Measurements from ENCODE around the gene ILK. TPM values are rescaled to one million over a fixed set of nuclear protein-coding genes. Genes with fewer than 3 reads are reported as not detected.

Gene ILK
- total RNA-seq, 1 donor from 2014 or later: 229 TPM

DNA sequence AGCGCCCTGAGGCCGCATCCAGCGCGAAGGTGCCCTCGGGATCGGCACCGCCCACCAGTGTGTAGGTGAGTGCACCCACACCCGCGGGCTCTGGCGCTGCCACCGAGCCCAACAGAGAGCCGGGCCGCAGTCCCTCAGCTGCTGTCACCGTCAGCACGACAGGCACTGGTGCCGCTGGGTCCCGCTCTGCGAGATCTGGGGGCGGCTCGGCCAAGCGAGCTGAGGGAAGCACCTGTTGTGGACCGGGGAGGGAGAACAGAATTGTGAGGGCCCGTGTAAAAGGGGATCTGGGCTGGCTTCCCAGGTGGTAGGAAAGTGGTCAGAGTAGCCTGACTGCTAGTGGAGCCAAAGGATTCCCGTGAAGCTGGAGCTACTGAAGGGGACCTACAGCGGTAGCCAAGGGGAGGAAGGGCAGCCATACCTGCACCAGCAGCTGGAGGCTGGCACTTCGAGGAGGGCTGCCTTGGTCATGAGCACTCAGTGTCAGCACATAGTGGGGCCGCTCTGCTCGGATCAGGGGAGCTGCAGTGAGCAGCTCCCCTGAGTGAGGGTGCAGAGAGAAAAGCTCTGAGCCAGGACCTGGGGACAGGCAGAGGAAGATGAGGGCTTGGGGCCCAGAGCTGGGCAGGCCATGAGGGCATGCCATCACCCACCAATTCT, 27.2 kb downstream of the ILK start:
- intact Hi-C loops (cut with DNase I): no loop called here
- peak; percentile 71 for DNase-seq (ENCODE audit: low spot score)

GRCh38 chr11:6631361-6631890, 27.9 kb downstream of the ILK start:
- DNase-seq (ENCODE audit: low spot score): peak; percentile 50
- intact Hi-C loops (cut with DNase I): no loop called here

DNA sequence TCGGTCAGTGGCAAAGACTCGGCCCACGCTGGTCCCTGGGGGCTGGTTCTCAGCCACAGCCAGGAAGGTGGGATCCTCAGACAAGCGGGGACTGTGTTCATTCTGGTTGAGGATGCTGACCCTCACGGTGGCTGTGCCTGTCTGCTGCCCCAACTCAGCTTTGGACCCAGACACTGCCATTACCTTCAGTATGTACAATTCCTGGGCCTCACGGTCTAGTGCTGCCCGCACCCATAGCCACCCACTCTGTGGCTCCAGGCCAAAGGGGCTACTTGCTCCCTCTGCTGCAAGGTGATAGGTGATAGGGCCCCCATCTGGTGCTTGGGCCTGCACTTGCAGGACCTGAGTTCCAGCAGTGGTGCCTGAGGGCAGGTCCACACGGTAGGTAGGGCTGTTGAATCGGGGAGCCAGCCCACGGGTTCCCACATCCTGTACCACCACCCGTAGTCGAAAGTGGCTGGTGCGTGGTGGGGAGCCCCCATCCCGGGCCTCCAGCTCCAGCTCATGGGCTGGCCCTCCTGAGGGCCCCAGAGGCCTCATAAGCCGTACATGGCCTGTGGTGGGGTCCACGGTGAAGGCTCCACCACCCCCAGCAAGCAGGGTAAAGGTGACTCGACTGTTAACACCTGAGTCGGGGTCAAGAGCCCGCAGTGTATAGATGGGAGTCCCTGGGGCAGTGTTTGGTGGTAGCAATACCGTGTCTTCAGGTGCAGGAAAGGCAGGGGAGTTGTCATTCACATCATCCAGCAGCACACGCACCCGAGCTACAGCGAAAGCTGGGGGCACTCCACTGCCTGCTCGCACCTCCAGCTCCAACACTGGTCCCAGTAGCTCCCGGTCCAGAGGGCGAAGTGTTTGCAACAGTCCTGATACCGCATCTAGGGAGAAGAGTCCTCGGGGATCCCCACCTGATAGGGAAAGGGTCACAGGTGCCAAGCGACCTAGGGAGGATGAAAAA, 28.8 kb downstream of the ILK start:
- intact Hi-C loops (cut with DNase I): no loop called here
- peak; percentile 43 for DNase-seq (ENCODE audit: low spot score)

DNA sequence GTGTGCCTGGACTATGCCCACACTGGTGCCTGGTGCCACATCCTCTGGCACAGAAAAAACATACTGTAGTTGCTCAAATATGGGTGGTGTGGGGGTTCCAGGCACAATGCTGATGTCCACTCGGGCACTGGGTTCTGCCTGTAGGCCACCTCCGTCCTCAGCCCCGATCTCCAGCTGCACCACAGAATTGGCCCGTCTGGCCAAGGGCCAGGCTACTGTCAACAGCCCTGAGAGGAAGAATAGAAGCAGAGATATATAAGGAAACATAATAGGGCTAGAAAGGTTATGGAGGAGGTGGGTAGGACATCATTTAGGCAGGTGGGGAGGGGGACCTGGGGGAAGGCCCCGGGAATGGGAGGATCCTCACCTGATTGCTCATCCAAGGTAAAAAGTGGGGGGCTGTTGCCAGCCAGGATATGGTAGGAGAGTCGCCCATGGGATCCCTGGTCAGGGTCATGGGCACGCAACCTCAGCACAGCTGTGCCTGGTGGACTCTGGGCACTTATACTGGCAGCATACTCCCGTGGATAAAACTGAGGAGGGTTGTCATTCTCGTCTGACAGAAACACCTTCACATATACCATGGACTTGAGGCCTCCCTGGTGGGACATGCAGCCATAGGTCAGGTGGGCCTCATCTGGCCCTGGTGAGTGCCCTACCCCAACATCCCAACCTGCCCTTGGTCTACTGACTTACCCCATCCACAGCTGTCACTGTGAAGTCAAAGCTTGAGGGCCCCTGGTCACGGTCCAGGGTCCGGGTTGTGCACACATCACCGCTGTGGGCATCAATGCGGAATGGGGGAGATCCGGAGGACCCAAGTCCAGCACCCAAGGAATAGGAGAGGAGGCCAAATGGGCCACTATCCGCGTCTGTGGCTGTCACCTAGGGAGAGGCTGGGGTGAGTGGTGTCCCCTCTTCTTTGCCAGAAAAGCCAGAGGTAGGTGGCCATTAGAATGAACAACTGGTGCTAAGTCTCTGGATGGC, 30.1 kb downstream of the ILK start:
- DNase-seq (ENCODE audit: low spot score): peak; percentile 83
- intact Hi-C loops (cut with DNase I): no loop called here

GRCh38 chr11:6634534-6634933, 31.0 kb downstream of the ILK start:
- intact Hi-C loops (cut with DNase I): no loop called here
- DNase-seq (ENCODE audit: low spot score): no peak

- DNase-seq (ENCODE audit: low spot score): peak; percentile 82
- intact Hi-C loops (cut with DNase I): no loop called here
Observed at GRCh38 chr11:6635082-6635932, 31.7 kb downstream of the ILK start.

- intact Hi-C loops (cut with DNase I): no loop called here
Observed at GRCh38 chr11:6636480-6636879, 32.9 kb downstream of the ILK start.

GRCh38 chr11:6637871-6638270, 34.3 kb downstream of the ILK start:
- intact Hi-C loops (cut with DNase I): no loop called here
- peak; percentile 80 for DNase-seq (ENCODE audit: low spot score)

More at GRCh38 chr11:6636480-6636879, 32.9 kb downstream of the ILK start:
- DNase-seq (ENCODE audit: low spot score): peak; percentile 35

GRCh38 chr11:6638429-6638828, 34.9 kb downstream of the ILK start:
- no peak for DNase-seq (ENCODE audit: low spot score)
- intact Hi-C loops (cut with DNase I): no loop called here

DNA sequence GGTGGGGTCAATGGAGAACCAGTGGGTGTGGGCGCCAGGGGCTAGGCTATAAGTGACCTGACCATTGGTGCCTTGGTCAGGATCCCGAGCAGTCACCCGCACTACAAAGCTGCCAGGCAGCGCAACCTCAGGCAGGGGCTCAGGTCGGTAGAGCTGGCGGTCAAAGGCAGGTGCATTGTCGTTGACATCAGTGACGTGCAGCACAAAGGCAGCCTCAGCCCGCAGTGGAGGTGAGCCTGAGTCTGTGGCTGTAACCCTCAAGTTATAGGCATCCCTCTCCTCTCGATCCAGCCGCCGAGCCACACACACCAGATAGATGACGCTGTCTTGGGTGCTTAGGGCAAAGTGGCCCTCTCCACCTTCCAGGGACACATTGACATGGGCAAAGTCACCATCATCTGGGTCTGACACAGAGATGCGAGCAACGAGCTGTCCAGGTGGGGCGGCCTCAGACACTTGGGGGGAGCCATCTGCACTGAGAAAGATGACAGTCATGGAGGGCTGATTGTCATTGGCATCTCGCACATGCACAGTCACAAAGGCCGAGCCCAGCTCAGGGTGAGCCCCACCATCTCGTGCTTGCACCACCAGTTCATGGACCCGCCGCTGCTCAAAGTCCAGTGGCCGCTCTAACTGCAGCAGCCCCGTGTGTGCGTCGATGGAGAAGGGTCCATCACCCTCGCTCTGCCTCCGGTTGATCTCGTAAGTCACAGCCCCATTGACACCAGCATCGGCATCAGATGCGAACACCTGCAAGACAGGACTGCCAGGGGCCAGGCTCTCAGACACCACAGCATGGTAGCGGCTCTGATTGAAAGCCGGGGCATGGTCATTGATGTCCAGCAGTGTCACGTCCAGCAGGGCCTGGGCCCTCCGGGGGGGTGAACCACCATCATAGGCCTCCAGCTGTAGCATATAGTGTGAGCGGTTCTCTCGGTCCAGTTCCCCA, 36.7 kb downstream of the ILK start:
- DNase-seq (ENCODE audit: low spot score): no peak

GRCh38 chr11:6640985-6641701, 37.6 kb downstream of the ILK start:
- DNase-seq (ENCODE audit: low spot score): no peak
- intact Hi-C loops (cut with DNase I): no loop called here

More for the DNA sequence above, 36.7 kb downstream of the ILK start:
- intact Hi-C loops (cut with DNase I): no loop called here

DNA sequence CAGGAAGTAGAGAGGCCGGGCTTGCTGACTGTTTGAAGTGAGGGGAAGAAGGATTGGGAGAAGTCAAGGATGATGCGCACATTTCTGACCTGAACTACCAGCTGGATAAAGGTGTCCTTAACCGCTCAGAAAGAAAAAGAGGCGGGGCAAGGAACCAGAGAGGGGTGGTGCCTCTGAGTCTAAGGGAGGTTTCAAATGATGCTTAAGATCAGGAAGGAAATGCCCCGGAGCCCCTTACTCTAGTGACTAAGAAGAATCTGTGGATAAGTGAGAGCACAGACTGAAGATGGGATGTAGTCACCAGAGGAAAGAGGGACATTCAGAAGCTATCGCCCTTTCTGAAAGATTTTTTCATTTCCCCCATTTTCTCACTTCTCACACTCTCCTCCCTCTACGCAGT, 39.4 kb downstream of the ILK start:
- no peak for DNase-seq (ENCODE audit: low spot score)

DNA sequence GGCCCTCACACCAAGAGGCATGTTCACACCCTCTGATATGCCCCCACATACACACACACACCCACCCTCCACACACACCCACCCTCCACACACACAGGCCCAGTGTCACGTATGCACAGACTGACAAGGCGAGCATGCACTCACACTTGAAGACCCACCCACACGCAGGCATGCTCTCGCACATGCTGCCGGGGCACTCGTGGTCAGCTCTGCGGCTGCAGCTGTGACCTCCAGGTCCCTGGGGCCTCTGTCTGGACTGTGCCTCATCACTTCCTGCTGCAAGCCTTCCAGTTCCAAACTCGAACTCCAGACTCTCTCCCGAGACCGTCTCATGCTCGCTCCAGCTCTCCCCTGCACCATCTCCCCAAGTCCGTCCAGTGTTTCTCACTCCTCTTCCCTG, 42.5 kb downstream of the ILK start:
- peak; percentile 58 for DNase-seq (ENCODE audit: low spot score)
- intact Hi-C loops (cut with DNase I): no loop called here

More for the DNA sequence above, 39.4 kb downstream of the ILK start:
- intact Hi-C loops (cut with DNase I): no loop called here

- intact Hi-C loops (cut with DNase I): no loop called here
- no peak for DNase-seq (ENCODE audit: low spot score)
Observed at GRCh38 chr11:6646576-6646917, 43.0 kb downstream of the ILK start.

DNA sequence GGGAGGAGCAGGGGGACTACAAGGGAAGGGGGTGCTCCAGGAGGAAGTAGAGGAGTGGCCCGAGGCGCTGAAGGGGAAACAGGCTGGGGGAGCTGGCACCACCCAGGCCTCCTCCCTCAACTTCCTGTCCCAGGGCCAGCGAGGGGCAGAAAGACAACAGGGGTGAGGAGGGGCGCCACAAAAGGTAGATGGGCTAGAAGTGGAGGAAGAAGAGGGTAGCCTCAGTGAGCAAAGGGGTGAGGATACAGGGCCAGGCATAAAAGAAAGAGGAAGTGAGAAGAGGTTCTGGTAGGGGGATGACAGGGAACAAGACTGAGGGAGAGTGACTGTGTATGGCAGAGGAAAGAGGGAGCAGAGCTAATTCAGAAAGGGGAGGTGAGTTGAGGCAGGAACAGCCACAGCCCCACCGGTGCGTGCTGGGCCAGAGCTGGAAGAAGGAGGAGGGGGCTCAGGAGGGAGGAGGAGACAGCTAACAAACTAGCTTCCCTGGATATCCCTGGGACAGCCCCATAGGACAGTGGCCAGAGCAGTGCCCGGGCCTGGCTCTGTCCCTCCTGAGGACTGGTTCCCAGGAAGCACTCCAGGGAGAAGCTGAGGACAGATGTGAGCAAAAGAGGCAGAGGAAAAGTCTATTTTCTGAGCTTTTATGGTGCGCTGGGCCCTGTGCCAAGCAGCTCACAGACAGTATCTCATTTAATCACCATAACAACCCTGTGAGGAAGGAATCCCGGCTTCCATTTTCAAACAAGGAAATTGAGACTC, 43.5 kb downstream of the ILK start:
- peak; percentile 72 for DNase-seq (ENCODE audit: low spot score)
- intact Hi-C loops (cut with DNase I): no loop called here

- intact Hi-C loops (cut with DNase I): no loop called here
- DNase-seq (ENCODE audit: low spot score): no peak
Observed at GRCh38 chr11:6647836-6648235, 44.3 kb downstream of the ILK start.

Measured in cardiac septum (tissue), 1 donor.